PFSK-1 (cell line): ENCODE data around the gene PRR22.

ENCODE experiments used
- FOXP2 ChIP-seq: optimal IDR thresholded peaks from 2 replicates; pipeline ENCODE3; 2011; ENCODE audit warnings: borderline replicate concordance, control low read depth, inconsistent platforms; ENCODE audit not compliant: insufficient read depth; ENCODE audit errors: extremely low read length, extremely low read depth
- POLR2AphosphoS5 ChIP-seq: IDR thresholded peaks from 2 replicates; pipeline ENCODE4 v1.6.1; 2012; ENCODE audit warnings: low read depth, mild to moderate bottlenecking, control low read depth, low read length, moderate library complexity
- REST ChIP-seq, 2 experiments: IDR thresholded peaks; 2 replicates each; pipeline versions ENCODE4 v1.6.1 to v1.8.0; 2011 to 2012; ENCODE audit warnings: low read depth in 2 of 2, low read length in 2 of 2, control low read depth in 1 of 2, inconsistent platforms in 1 of 2, mild to moderate bottlenecking in 1 of 2, moderate library complexity in 1 of 2; ENCODE audit not compliant: insufficient read depth in 1 of 2
- SIN3A ChIP-seq: IDR thresholded peaks from 2 replicates; pipeline ENCODE4 v1.6.1; 2012; ENCODE audit warnings: mild to moderate bottlenecking, low read length, moderate library complexity, borderline replicate concordance; ENCODE audit not compliant: insufficient read depth
- TAF1 ChIP-seq: IDR thresholded peaks from 2 replicates; pipeline ENCODE4 v1.6.1; 2012; ENCODE audit warnings: low read length, control low read depth, borderline replicate concordance; ENCODE audit not compliant: insufficient read depth

DNA sequence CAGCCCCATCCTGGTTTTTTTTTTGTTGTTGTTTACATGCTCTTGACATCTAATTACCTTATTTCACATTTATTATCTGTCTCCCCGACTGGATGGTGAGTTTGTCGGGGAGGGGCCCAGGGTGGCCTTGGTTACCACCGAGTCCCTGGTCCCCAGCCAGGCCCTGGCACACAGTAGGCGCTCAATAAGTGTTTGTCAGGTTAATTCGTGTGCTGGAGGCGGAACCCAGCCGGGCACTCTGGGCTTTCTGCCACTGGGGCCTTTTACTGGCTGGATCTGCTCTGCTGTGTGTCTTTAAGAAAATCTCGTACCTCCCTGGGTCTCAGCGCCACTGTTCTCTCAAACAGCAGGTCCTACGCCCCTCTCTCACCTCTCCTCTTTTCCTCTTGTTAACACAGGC, 24.9 kb upstream of the PRR22 start:
- no peak for TF ChIP-seq POLR2AphosphoS5
- no peak for TF ChIP-seq REST (IDR thresholded peaks at IDR 0.05; ENCODE audit: insufficient read depth in 1 of 2, low read depth in 2 of 2, low read length in 2 of 2)
- no peak for TF ChIP-seq SIN3A
- TF ChIP-seq TAF1, result no peak
- TF ChIP-seq FOXP2, result no peak
